ENCODE data around the gene C8G. TPM values are rescaled to one million over a fixed set of nuclear protein-coding genes. Genes with fewer than 3 reads are reported as not detected.

Gene C8G
- total and polyA plus RNA-seq, 9 of the 15 experiments (the other 6 are each of a cell fraction or from before 2014, with no cell fraction given), result 0.35 to 5.9 (median 2.7) TPM; not detected in 2

DNA sequence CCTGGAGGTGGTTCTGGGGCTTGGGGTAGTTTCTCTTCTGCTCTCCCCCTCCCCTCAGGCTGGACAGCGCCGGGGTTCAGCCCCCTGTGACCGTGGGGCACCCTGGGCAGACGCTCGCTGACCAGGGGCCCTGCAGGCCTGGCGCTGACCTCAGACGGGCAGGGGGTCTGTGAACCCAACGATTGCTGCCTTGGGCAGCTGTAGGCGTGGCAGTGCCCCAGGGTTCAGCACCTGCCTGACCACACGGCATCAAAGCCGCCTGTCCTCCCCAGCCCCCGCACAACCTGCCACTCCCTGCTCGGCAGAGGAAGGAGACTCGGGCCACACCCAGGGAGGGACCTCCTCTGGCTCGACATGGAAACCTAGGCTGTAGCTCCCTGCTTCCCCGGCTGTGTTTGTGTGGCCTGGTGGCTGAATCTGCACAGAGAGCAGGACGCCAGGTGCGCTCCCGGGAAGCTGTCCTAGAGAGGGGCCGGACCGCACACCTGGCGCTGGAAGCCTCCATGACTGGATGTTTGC lies 19.2 kb downstream of the C8G start (continued):
- TF ChIP-seq, protein P1, sequence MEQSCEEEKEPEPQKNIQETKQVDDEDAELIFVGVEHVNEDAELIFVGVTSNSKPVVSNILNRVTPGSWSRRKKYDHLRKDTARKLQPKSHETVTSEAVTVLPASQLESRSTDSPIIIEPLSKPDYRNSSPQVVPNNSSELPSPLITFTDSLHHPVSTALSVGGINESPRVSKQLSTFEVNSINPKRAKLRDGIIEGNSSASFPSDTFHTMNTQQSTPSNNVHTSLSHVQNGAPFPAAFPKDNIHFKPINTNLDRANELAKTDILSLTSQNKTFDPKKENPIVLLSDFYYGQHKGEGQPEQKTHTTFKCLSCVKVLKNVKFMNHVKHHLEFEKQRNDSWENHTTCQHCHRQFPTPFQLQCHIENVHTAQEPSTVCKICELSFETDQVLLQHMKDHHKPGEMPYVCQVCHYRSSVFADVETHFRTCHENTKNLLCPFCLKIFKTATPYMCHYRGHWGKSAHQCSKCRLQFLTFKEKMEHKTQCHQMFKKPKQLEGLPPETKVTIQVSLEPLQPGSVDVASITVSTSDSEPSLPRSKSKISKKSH (CRISPR knock-in tag; IDR thresholded peaks at IDR 0.05), result no peak
- TF ChIP-seq ELF4 (CRISPR knock-in tag; IDR thresholded peaks at IDR 0.05) (no peak), MEF2A (IDR thresholded peaks at IDR 0.05; ENCODE audit: control insufficient read depth, low read depth, low read length) (no peak), DPF2 (IDR thresholded peaks at IDR 0.05) (peak; percentile 54), BHLHE40 (IDR thresholded peaks at IDR 0.05; ENCODE audit: low read length) (0 out of 2 replicates have a peak, but pooled peaks have one; percentile 13), ZFX (CRISPR knock-in tag; IDR thresholded peaks at IDR 0.05) (0 out of 2 replicates have a peak, but pooled peaks have one; percentile 33), POLR2B (IDR thresholded peaks at IDR 0.05; ENCODE audit: low read depth, partially characterized antibody) (peak; percentile 29), JUN (IDR thresholded peaks at IDR 0.05; ENCODE audit: borderline replicate concordance, low read depth, low read length) (no peak), JUN (CRISPR knock-in tag; IDR thresholded peaks at IDR 0.05; ENCODE audit: borderline replicate concordance) (no peak), TBP (optimal IDR thresholded peaks at IDR 0.05; ENCODE audit: low read depth, low read length) (peak; percentile 14), NRF1 (conservative IDR thresholded peaks at IDR 0.05 in 1 of 2, IDR thresholded peaks at IDR 0.05 in 1 of 2) (peak; percentile 12 to 37; a peak in 1 of 4 replicates), ATF7 (IDR thresholded peaks at IDR 0.05) (no peak), ZNF507 (tag; conservative IDR thresholded peaks at IDR 0.05) (no peak), U2AF1 (optimal IDR thresholded peaks at IDR 0.05; ENCODE audit: low read depth, low read length) (no peak), XRCC3 (IDR thresholded peaks at IDR 0.05) (no peak), PYGO2 (tag; IDR thresholded peaks at IDR 0.05) (no peak), RAD21 (CRISPR knock-in tag; conservative IDR thresholded peaks at IDR 0.05 in 1 of 2, IDR thresholded peaks at IDR 0.05 in 1 of 2) (no peak), SNRNP70 (optimal IDR thresholded peaks at IDR 0.05; ENCODE audit: low read depth, low read length) (no peak), RBM39 (optimal IDR thresholded peaks at IDR 0.05; ENCODE audit: low read depth, low read length) (no peak)
- TF ChIP-seq, protein P2, sequence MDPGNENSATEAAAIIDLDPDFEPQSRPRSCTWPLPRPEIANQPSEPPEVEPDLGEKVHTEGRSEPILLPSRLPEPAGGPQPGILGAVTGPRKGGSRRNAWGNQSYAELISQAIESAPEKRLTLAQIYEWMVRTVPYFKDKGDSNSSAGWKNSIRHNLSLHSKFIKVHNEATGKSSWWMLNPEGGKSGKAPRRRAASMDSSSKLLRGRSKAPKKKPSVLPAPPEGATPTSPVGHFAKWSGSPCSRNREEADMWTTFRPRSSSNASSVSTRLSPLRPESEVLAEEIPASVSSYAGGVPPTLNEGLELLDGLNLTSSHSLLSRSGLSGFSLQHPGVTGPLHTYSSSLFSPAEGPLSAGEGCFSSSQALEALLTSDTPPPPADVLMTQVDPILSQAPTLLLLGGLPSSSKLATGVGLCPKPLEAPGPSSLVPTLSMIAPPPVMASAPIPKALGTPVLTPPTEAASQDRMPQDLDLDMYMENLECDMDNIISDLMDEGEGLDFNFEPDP (CRISPR knock-in tag; IDR thresholded peaks at IDR 0.05), result no peak
- TF ChIP-seq, protein P3, sequence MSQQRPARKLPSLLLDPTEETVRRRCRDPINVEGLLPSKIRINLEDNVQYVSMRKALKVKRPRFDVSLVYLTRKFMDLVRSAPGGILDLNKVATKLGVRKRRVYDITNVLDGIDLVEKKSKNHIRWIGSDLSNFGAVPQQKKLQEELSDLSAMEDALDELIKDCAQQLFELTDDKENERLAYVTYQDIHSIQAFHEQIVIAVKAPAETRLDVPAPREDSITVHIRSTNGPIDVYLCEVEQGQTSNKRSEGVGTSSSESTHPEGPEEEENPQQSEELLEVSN (IDR thresholded peaks at IDR 0.05; ENCODE audit: borderline replicate concordance in 1 of 2, extremely low read depth in 1 of 2, insufficient read depth in 1 of 2, insufficient read length in 1 of 2, low read depth in 1 of 2, low read length in 1 of 2, poor library complexity in 1 of 2, severe bottlenecking in 1 of 2), result peak in 1 of 2 experiments; percentile 56
- TF ChIP-seq, protein P4, sequence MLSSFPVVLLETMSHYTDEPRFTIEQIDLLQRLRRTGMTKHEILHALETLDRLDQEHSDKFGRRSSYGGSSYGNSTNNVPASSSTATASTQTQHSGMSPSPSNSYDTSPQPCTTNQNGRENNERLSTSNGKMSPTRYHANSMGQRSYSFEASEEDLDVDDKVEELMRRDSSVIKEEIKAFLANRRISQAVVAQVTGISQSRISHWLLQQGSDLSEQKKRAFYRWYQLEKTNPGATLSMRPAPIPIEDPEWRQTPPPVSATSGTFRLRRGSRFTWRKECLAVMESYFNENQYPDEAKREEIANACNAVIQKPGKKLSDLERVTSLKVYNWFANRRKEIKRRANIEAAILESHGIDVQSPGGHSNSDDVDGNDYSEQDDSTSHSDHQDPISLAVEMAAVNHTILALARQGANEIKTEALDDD (IDR thresholded peaks at IDR 0.05), result no peak
- TF ChIP-seq, protein P5, sequence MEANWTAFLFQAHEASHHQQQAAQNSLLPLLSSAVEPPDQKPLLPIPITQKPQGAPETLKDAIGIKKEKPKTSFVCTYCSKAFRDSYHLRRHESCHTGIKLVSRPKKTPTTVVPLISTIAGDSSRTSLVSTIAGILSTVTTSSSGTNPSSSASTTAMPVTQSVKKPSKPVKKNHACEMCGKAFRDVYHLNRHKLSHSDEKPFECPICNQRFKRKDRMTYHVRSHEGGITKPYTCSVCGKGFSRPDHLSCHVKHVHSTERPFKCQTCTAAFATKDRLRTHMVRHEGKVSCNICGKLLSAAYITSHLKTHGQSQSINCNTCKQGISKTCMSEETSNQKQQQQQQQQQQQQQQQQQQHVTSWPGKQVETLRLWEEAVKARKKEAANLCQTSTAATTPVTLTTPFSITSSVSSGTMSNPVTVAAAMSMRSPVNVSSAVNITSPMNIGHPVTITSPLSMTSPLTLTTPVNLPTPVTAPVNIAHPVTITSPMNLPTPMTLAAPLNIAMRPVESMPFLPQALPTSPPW (CRISPR knock-in tag; IDR thresholded peaks at IDR 0.05), result no peak
